T1000 (cell line): ENCODE measurements around the gene SNRPB.
A peak's percentile ranks its signal among the peaks of the same experiment; 100 is the strongest.

Experiments used
- DNase-seq: peaks from one replicate; lab custom pipeline; 2025; ENCODE audit warnings: mixed read lengths; lab: John Stamatoyannopoulos, UW

SNRPB gene

GRCh38 chr20:2473516-2473915, 2.9 kb upstream of the SNRPB start:
- peak; percentile 26 for DNase-seq

- peak; percentile 29 for DNase-seq
These were observed 582 bp downstream of the SNRPB start for GRCh38 chr20:2469991-2470422.

- DNase-seq = no peak
These were observed 1.8 kb downstream of the SNRPB start for GRCh38 chr20:2468581-2469407.

GRCh38 chr20:2467412-2467811, 3.2 kb downstream of the SNRPB start:
- no peak for DNase-seq

- DNase-seq = no peak
These were observed 5.5 kb downstream of the SNRPB start for GRCh38 chr20:2465100-2465499.

- DNase-seq = no peak
These were observed 6.8 kb downstream of the SNRPB start for GRCh38 chr20:2463616-2464365.

- no peak for DNase-seq
These were observed 8.1 kb downstream of the SNRPB start for GRCh38 chr20:2462484-2462883.

- no peak for DNase-seq
These were observed 9.7 kb downstream of the SNRPB start for GRCh38 chr20:2460752-2461424.

- no peak for DNase-seq
These were observed 10.4 kb downstream of the SNRPB start for GRCh38 chr20:2459981-2460751.

GRCh38 chr20:2458919-2459499, 11.6 kb downstream of the SNRPB start:
- DNase-seq = no peak

- no peak for DNase-seq
These were observed 14.7 kb downstream of the SNRPB start for GRCh38 chr20:2455771-2456497.

GRCh38 chr20:2453792-2454191, 16.8 kb downstream of the SNRPB start:
- DNase-seq = no peak

- peak; percentile 37 for DNase-seq
These were observed 18.5 kb downstream of the SNRPB start for GRCh38 chr20:2451939-2452732.

- no peak for DNase-seq
These were observed 19.2 kb downstream of the SNRPB start for GRCh38 chr20:2451422-2451821.

- DNase-seq = no peak
These were observed 21.2 kb downstream of the SNRPB start for GRCh38 chr20:2449386-2449785.

- no peak for DNase-seq
These were observed 23.7 kb downstream of the SNRPB start for GRCh38 chr20:2446845-2447244.

GRCh38 chr20:2431185-2431584, 39.4 kb downstream of the SNRPB start:
- no peak for DNase-seq

GRCh38 chr20:2430538-2430937, 40.1 kb downstream of the SNRPB start:
- no peak for DNase-seq

GRCh38 chr20:2429051-2429450, 41.5 kb downstream of the SNRPB start:
- no peak for DNase-seq

- no peak for DNase-seq
These were observed 49.3 kb downstream of the SNRPB start for GRCh38 chr20:2421247-2421646.
